A673 (cell line): ENCODE measurements around the gene WSB2.

Experiments
- CTCF ChIP-seq: fragments of 300-800, 200-600 bp; sonication (generic); conservative IDR thresholded peaks from 2 replicates; pipeline ENCODE4 v1.5.1; 2017; ENCODE audit warnings: low read depth, mild to moderate bottlenecking, antibody characterized with exemption, low read length, moderate library complexity, mixed read lengths
- EZH2 ChIP-seq: fragments of 200-600 bp; sonication (generic); IDR thresholded peaks from 2 replicates; pipeline ENCODE4 v1.6.1; 2017; ENCODE audit warnings: borderline replicate concordance, low read depth, mild to moderate bottlenecking, mixed read lengths, antibody characterized with exemption, low read length; ENCODE audit not compliant: poor library complexity, severe bottlenecking

DNA sequence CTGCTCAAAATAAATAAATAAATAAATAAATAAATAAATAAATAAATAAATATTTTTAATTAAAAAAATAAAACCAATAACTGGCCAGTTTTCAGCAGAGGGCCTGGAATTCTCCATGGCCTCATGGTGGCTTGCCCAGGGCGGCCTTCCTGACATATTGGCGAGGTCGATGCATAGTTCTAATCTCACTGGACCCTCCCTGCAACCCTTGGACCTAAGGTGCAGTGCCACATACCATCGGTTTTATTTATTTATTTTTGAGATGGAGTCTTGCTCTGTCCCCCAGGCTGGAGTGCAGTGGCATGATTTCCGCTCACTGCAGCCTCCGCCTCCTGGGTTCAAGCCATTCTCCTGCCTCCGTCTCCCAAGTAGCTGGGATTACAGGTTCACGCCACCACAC is 46.7 kb upstream of the WSB2 start:
- TF ChIP-seq CTCF (no peak), EZH2 (no peak)
